NCI-H2107 treated with DMSO at 0.1 percent for 48 hours (cell line): Measurements from ENCODE around the gene SLAMF7.

Experiments used
- DNase-seq: peaks from one replicate; lab custom pipeline; 2025; ENCODE audit not compliant: unreplicated experiment; lab: John Stamatoyannopoulos, UW

Gene SLAMF7

DNA sequence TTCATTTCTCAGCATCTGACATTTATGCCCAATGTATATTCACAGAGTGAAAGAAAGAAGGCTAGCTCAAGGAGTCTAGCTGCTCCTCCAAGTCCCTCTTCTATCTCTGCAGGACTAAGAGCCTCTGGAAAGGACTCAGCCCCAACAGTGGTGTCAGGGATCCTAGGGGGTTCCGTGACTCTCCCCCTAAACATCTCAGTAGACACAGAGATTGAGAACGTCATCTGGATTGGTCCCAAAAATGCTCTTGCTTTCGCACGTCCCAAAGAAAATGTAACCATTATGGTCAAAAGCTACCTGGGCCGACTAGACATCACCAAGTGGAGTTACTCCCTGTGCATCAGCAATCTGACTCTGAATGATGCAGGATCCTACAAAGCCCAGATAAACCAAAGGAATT is 60.6 kb downstream of the SLAMF7 start:
- DNase-seq: no peak

DNA sequence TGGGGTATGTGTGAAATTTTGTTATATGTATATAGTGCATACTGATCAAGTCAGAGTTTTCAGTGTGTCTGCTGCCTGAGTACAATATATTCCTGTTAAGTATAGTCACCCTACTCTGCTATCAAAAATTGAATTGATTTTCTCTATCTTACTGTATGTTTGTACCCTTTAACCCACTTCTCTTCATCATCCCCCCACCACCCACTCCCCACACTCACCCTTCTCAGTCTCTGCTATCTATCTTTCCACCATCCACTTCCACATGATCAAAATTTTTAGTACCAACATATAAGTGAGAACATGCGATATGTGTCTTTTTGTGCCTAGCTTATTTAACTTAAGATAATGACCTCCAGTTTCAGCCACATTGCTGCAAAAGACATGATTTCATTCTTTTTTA is 61.1 kb downstream of the SLAMF7 start:
- DNase-seq: no peak

DNA sequence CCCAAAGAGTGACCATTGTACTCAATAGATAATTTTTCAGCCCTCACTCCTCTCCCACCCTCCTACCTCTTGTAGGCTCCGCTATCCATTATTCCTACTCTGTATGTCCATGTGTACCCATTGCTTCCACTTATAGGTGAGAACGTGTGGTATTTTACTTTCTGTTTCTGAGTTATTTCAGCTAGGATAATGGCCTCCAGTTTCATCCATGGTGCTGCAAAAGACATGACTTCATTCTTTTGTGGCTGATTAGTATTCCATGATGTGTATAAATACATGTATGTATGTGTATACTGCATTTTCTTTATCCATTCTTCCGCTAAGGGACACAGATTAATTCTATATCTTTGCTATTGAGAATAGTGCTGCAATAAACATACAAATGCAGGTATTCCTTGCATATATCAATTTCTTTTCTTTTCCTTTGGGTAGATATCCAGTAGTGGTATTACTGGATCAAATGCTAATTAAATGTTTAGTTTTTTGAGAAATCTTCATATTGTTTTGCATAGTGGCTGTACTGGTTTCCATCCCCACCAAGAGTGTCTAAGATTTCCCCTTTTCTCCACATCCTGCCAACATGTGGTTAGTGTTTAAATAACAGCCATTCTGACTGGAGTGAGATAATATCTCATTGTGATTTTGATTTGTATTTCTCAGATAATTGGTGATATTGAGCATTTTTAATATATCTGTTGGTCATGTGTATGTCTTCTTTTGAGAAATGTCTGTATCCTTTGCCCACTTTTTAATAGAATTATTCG is 61.8 kb downstream of the SLAMF7 start:
- DNase-seq: no peak

DNA sequence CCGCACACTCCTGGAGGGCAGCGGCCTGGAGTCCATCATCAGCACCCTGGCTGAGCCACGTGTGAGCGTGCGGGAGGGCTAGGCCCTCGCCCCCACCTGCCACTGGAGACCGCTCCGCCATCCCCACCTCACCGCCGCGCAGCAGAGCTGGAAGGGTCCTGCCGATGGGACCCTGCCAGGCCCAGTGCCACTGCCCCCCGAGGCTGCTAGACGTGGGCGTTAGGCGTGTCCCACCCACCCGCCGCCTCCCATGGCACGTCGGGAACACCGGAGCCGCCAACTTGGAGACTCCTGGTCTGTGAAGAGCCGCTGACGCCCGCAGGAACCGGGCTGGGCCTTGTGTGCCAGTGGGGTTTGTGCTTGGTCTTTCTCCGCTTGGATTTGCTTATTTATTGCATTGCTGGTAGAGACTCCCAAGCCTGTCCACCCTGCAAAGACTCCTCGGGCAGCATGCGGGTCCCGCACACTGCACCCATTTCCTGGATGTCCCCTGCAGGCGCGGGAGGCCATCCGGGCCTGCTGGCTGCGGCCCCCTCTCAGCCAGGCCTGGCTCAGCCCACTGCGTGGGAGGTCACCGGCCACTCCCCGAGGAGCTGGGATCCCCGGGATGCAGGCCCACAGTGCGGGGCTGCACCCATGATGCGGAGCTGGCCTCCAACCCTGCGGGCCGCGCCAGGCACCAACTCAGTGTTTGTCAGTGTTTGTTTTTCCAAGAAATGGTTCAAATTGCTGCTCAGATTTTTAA is 63.0 kb downstream of the SLAMF7 start:
- DNase-seq: no peak
